ENCODE measurements around the gene NDUFAF5.

Gene NDUFAF5

GRCh38 chr20:13819885-13820645 lies 35.2 kb downstream of the NDUFAF5 start:
- DNase-seq = peak in 1 of 56 donors; percentile 8

DNA sequence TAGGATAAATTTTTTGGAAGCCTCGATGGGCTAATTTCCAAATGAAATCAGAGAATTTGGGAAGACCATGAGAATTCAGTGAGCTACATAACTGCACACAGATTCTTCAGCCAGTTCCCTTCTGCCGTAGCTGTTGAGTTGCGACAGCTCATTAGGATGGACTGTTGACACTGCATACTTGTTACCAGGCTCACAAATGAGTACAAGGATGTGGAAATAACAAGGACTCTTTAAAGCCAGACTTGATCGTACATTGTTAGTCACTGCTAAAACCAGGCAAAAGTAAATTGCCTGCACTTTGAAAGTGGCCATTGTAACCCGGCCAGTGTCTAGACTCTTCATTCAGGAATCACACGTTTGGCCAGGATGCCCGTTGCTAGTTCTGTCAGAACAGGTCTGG lies 37.0 kb downstream of the NDUFAF5 start:
- DNase-seq = no peak

- DNase-seq = no peak
These were observed 37.6 kb downstream of the NDUFAF5 start for GRCh38 chr20:13822459-13822858.

DNA sequence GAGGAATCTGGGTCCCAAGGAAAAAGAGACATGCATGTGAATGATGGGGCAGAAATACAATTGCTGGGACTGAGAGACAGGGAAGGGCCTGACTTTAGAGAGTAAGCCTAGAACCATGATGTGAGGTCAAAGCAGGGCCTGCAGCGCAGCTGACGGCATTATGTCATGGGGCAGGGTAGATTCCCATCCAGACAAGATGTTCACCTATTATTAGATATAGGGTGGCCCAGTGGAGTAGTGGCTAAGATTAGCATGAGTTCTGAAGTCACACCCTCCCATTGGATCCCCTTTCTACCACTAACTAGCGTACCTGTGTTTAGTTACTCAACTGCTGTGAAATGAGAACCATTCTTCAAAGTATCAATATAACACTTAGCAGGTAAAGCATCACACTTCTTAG lies 39.6 kb downstream of the NDUFAF5 start:
- DNase-seq = no peak

- DNase-seq = no peak
These were observed 40.6 kb downstream of the NDUFAF5 start for GRCh38 chr20:13825465-13825864.

DNA sequence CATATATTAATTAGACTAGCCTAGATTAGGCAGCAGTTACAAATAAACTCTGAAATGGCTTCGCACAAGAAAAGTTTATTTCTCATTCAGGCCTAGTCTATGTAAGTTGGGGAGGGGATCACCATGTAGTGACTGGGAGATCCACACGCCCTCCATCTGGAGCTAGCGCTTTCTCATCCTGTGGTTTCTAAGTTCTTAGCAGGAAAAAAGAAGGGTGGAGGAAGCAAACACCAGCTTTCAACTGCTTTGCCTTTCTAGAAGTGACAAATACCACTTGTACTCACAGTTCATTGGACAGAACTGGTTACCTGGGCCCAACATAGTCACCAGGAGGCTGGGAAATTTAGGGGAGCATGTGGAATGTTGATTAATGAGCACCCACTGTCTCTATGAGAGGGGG lies 46.6 kb downstream of the NDUFAF5 start:
- no peak for DNase-seq

DNA sequence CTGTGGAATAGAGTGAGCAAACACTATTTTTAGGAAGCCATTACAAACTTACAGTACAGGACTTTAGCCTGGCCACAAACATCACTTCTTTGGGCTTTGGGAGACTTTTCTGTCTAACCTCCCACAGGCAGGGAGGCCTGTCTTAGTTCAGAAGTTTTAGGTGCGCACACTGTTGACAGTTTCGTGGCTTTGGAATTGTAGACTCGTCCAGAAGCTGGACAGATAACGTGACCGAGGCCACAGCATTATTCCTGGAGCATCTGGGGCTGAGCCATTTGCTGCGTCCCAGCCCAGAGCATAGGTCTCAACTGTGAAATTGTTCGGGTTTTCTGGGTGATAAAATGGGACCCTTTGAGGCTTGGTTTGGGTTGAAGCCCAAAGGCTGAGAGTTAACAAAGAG lies 53.8 kb downstream of the NDUFAF5 start:
- DNase-seq = no peak

GRCh38 chr20:13839421-13840092 lies 54.7 kb downstream of the NDUFAF5 start:
- DNase-seq = no peak

- peak in 1 of 56 donors; percentile 18 for DNase-seq
These were observed 55.3 kb downstream of the NDUFAF5 start for GRCh38 chr20:13840093-13840465.

DNA sequence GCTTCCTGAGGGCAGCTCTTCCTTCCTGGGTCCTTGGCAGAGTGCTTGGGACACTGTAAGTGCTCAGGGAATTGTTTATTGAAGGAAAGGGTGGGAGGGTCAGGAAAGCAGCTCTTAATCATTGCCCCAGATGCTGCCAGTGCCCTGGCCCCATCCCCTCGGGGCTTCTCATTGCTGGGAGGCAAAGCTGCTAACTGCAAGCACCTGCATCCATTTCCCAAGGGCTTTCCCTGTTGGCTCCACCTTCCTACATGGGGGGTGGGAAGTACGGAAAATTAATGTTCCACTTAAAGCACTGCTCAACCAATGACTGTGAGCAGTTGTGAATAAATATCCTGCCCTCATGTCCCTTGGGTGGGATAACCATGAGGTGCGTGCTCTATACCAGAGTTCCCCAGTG lies 56.4 kb downstream of the NDUFAF5 start:
- no peak for DNase-seq

DNA sequence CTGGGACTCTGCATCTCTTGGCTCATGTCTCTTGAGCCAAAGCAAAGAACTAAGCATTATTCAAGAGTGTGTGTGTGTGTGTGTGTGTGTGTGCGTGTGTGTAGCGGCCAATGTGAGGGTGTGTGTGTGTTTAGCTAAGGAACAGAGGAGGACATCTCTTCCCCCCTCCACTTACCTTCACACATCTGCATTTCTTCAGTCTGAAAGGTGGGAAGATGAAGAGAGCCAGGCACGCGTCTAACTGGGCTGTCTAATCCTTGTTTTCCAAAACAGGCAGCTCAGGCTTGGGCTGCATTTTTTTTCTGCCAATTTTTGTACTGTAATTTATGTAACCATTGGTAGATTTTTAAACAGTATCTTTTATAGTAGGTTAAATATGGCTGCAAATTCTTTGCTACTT lies 59.5 kb downstream of the NDUFAF5 start:
- no peak for DNase-seq

- DNase-seq = no peak
These were observed 66.5 kb downstream of the NDUFAF5 start for GRCh38 chr20:13851279-13851678.

- no peak for DNase-seq
These were observed 67.5 kb downstream of the NDUFAF5 start for GRCh38 chr20:13852306-13852705.

- no peak for DNase-seq
These were observed 70.8 kb downstream of the NDUFAF5 start for GRCh38 chr20:13855613-13856012.

- DNase-seq = peak in 23 of 56 donors; percentile 7 to 54 (median 23)
These were observed 71.5 kb downstream of the NDUFAF5 start for GRCh38 chr20:13856354-13856753.

GRCh38 chr20:13857304-13857703 lies 72.5 kb downstream of the NDUFAF5 start:
- peak in 4 of 56 donors; percentile 4 to 37 (median 12) for DNase-seq

- peak in 1 of 56 donors; percentile 11 for DNase-seq
These were observed 73.1 kb downstream of the NDUFAF5 start for GRCh38 chr20:13857961-13858360.

DNA sequence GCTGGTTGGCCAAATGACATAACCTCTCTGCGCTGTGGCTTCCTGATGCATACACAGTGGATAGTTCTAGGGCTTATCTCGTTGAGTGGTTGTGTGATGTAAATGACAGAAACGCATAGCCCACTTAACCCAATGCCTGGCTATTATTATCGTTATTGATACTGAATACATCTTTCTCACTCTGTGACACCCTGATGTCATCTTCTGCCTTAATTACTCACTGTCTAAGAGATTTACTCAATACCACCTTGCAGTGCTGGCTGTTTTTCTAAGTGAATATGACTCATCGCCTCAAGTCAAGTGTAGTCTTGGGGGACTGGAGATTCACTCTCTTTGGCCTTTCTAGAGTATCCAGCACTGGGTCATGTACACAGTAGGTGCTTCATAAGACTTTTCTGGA lies 73.6 kb downstream of the NDUFAF5 start:
- DNase-seq = no peak

GRCh38 chr20:13858871-13859270 lies 74.0 kb downstream of the NDUFAF5 start:
- DNase-seq = no peak

DNA sequence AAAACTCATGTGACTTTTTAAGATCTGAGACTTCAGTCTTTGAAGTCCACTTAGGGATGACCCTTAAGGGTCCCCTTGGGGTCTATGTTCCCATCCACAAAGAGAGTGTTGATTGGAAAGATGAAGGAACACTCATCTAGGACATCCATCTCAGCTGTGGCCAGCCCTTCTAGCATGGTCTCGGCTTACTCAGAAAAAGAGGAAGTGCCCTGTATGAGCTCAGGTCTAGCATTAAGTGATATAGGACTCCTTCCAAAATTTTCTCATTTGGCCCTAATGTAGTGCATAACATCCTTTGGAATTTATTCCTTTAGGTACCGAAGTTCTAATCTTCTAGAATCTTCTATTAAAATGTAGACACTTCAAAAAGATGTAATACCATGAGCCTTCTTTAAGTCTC lies 77.4 kb downstream of the NDUFAF5 start:
- DNase-seq = no peak

DNA sequence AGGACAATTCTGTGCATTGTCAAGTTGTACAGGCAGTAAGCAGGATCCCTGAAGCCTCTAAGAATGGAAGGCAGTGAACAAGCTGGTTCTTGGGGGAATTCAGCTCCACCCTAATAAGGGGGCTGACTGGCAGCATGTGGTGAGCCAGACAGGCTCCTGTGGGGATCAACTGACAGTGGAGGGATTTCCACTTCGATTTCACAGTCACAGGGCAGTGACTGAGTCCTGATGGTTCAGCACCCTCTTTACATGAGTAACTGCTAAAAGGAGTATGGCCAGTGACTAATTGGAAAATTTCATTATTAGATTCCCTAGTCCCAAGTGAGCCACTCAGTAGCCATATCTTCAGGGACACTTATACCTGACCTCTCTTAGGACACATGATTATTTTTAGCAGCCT lies 78.4 kb downstream of the NDUFAF5 start:
- no peak for DNase-seq

DNA sequence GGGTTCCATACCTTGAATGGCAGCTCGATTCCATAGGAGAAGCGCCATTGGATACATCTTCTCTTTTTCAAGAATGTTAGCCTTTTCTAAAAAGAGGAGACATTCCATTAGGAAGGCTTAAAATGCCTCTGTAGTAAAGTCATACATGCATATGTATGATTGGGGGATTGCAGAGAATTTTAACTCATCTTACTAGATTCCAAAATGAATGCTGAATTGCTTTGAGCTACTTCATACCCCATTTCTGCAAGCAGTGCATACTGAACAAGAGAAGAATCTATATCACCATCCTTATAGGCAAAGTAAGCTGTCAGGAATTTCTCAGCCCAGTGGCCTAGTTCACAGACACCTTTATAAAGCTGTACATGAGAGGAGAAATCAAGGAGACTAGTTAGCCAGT lies 80.3 kb downstream of the NDUFAF5 start:
- DNase-seq = no peak

- no peak for DNase-seq
These were observed 81.0 kb downstream of the NDUFAF5 start for GRCh38 chr20:13865791-13866351.
